Stomach (tissue), 9 donors: ENCODE measurements around the gene TLR6. TPM values are rescaled to one million over a fixed set of nuclear protein-coding genes. Genes with fewer than 3 reads are reported as not detected.

ENCODE experiments used
- DNase-seq, 2 donors: peaks; one replicate each; pipeline versions ENCODE4 v3.0.0 to v3.0.0-alpha.2; 2013 to 2019
- H3K27ac ChIP-seq, 5 donors: fragments of 200-600 bp in 4 of 5; sonication (generic) in 4 of 5; one replicate each; pipeline ENCODE4 v1.5.1; 2013 to 2019; ENCODE audit warnings: mild to moderate bottlenecking in 1 of 5, moderate library complexity in 1 of 5
- H3K27me3 ChIP-seq, 3 donors: fragments of 200-600 bp; sonication (generic); one replicate each; pipeline ENCODE4 v1.5.1; 2017 to 2019; ENCODE audit warnings: mixed run types in 1 of 3
- H3K36me3 ChIP-seq, 4 donors: fragments of 200-600 bp; sonication (generic); 1 replicate in 3 of 4; 2 replicates in 1 of 4; pipeline ENCODE4 v1.5.1; 2016 to 2019
- H3K4me1 ChIP-seq, 4 donors: fragments of 200-600 bp; sonication (generic); one replicate each; pipeline ENCODE4 v1.5.1; 2016 to 2019
- H3K4me3 ChIP-seq, 4 donors: fragments of 200-600 bp; sonication (generic) in 3 of 4; one replicate each; pipeline ENCODE4 v1.5.1; 2016 to 2019; ENCODE audit warnings: mild to moderate bottlenecking in 1 of 4
- H3K9me3 ChIP-seq, 4 donors: fragments of 200-600 bp; sonication (generic); one replicate each; pipeline ENCODE4 v1.5.1; 2016 to 2019
- EP300 ChIP-seq: sonication (generic); formaldehyde crosslinking; IDR thresholded peaks from one replicate; pipeline ENCODE4 v1.6.1; 2017; ENCODE audit warnings: antibody characterized with exemption
- POLR2A ChIP-seq, 4 donors: fragments of 450-650 bp; IDR thresholded peaks; one replicate each; pipeline ENCODE4 v1.6.1; 2016; ENCODE audit warnings: antibody characterized with exemption in 4 of 4, control low read depth in 2 of 4, mild to moderate bottlenecking in 1 of 4, moderate library complexity in 1 of 4
- POLR2AphosphoS5 ChIP-seq, 3 donors: sonication (generic); formaldehyde crosslinking; IDR thresholded peaks; one replicate each; pipeline ENCODE4 v1.6.1; 2016; ENCODE audit warnings: antibody characterized with exemption in 3 of 3
- WGBS, 5 donors: extraction: QIAGEN DNeasy Blood & Tissue Kit in 3 of 5; methylation state at CpG; one replicate each; pipeline versions ENCODE4 v1.1.5 to v1.1.7; 2013 to 2018; 5-methylcytosine and 5-hydroxymethylcytosine counted together
- intact Hi-C: fragments of 100-400 bp; cut with DNase I; formaldehyde crosslinking; loops from one replicate; pipeline ENCODE4 v1.15.1; 2023; ENCODE audit warnings: low total_unique reads
- polyA plus RNA-seq, 3 donors: library from polyadenylated mRNA; stranded (reverse); fragments of 200-250 nt; gene quantifications; one replicate each; pipeline ENCODE4 v1.2.3, GENCODE V29; 2013
- total RNA-seq, 5 donors: library from RNA; depleted of rRNA; stranded (reverse); fragments of >200 nt; gene quantifications; one replicate each; pipeline versions ENCODE4 v1.1.0 to v1.2.3, GENCODE V29; 2014 to 2016
- TF ChIP-seq, protein P1 (sequence below), 7 experiments: fragments of 450-650 bp in 4 of 7; fragments of 200-600 bp in 3 of 7; sonication (generic) in 3 of 7; IDR thresholded peaks; one replicate each; pipeline ENCODE4 v1.5.1; 2016 to 2019; ENCODE audit warnings: antibody characterized with exemption in 7 of 7, control low read depth in 2 of 7, mild to moderate bottlenecking in 1 of 7
- donor health status: healthy with polysubstance abuse.
- donor health status: Bipolar disorder and iron deficiency.
- donor health status: healthy.

TLR6 gene
- total and polyA plus RNA-seq, 8 donors, result 0.19 to 29.0 (median 1.9) TPM; not detected in 2

- peaks cover 0 to 25% (median 15%) of the 10 kb centered on the region in 4 donors for H3K4me1 ChIP-seq
- no peaks in the 10 kb centered on the region for H3K9me3 ChIP-seq
- intact Hi-C loops, result no loop called here
- TF ChIP-seq POLR2A (IDR thresholded peaks at IDR 0.05), result no peak
- no peak for TF ChIP-seq POLR2AphosphoS5 (IDR thresholded peaks at IDR 0.05)
- TF ChIP-seq, protein P1, sequence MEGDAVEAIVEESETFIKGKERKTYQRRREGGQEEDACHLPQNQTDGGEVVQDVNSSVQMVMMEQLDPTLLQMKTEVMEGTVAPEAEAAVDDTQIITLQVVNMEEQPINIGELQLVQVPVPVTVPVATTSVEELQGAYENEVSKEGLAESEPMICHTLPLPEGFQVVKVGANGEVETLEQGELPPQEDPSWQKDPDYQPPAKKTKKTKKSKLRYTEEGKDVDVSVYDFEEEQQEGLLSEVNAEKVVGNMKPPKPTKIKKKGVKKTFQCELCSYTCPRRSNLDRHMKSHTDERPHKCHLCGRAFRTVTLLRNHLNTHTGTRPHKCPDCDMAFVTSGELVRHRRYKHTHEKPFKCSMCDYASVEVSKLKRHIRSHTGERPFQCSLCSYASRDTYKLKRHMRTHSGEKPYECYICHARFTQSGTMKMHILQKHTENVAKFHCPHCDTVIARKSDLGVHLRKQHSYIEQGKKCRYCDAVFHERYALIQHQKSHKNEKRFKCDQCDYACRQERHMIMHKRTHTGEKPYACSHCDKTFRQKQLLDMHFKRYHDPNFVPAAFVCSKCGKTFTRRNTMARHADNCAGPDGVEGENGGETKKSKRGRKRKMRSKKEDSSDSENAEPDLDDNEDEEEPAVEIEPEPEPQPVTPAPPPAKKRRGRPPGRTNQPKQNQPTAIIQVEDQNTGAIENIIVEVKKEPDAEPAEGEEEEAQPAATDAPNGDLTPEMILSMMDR (IDR thresholded peaks at IDR 0.05), result no peak
- no peak for TF ChIP-seq EP300
- 37 to 52% (median 41%) methylated on average over 10 of the region's 10 CpGs for WGBS, 5 donors
- no peak overlapping the region for H3K4me3 ChIP-seq
- DNase-seq, result peak; percentile 27 to 46
- peak overlapping the region in 1 of 5 donors; percentile 25 for H3K27ac ChIP-seq
- H3K36me3 ChIP-seq, result peaks cover 25 to 62% (median 54%) of the 10 kb centered on the region in 4 donors
- H3K27me3 ChIP-seq, result no peaks in the 10 kb centered on the region
These were observed 47.6 kb upstream of the TLR6 start for GRCh38 chr4:38904090-38904666.

DNA sequence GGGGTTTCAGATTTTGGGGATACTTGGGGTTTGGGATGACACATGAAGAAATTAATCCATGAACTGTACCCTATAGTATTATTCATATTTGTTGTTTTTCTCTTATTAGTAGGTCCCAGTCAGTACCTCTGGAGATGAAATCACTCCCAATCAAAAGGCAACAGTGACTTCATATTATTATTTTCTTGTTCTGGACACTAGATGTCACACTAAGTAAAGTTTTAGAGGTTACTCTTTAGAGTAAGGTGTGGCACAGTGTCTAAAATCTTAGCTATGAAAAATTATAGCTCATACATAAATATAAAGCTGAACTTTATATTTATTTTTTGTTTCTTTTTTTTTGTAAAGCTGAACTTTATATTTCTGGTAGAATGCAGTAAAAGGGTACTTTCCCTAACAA is 46.1 kb upstream of the TLR6 start:
- H3K36me3 ChIP-seq, result peaks cover 18 to 56% (median 43%) of the 10 kb centered on the region in 4 donors
- TF ChIP-seq POLR2A (IDR thresholded peaks at IDR 0.05) (no peak), EP300 (no peak), POLR2AphosphoS5 (IDR thresholded peaks at IDR 0.05) (no peak)
- TF ChIP-seq, protein P1 (IDR thresholded peaks at IDR 0.05), result peak in 2 of 7 experiments; percentile 20 to 27
- H3K4me3 ChIP-seq, result no peak overlapping the region
- no peak overlapping the region for H3K27ac ChIP-seq
- peak in 1 of 2 donors; percentile 61 for DNase-seq
- no peaks in the 10 kb centered on the region for H3K9me3 ChIP-seq
- no peaks in the 10 kb centered on the region for H3K27me3 ChIP-seq
- intact Hi-C loops, result no loop called here
- H3K4me1 ChIP-seq, result peaks cover 0 to 25% (median 15%) of the 10 kb centered on the region in 4 donors

DNA sequence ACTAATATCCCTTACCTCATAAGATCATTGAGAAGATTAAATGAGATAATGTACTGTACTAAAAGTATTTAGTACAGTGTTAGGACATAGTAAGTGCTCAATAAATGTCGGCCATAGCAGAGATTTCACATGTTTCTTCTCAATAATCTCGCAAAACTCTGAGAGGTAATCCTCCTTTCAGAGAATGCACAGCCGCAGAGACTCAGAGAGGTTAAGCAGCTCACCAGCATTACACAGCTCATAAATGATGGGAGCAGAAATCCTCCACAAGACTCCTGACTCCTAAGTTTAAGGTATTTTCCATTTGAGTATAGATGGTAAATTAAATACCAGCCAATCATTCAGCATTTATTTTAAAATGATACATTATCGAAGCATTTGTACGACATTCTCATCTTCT is 45.6 kb upstream of the TLR6 start:
- Histone ChIP-seq H3K27ac (no peak overlapping the region), H3K27me3 (no peaks in the 10 kb centered on the region), H3K36me3 (peaks cover 17 to 52% (median 41%) of the 10 kb centered on the region in 4 donors), H3K4me1 (peaks cover 0 to 25% (median 15%) of the 10 kb centered on the region in 4 donors), H3K9me3 (no peaks in the 10 kb centered on the region), H3K4me3 (no peak overlapping the region)
- TF ChIP-seq POLR2AphosphoS5 (IDR thresholded peaks at IDR 0.05), result no peak
- TF ChIP-seq, protein P1 (IDR thresholded peaks at IDR 0.05), result no peak
- TF ChIP-seq EP300, result no peak
- no peak for TF ChIP-seq POLR2A (IDR thresholded peaks at IDR 0.05)
- intact Hi-C loops, result no loop called here
- WGBS, 5 donors, result 85 to 94% (median 93%) methylated on average over 5 of the region's 5 CpGs
- no peak for DNase-seq

DNA sequence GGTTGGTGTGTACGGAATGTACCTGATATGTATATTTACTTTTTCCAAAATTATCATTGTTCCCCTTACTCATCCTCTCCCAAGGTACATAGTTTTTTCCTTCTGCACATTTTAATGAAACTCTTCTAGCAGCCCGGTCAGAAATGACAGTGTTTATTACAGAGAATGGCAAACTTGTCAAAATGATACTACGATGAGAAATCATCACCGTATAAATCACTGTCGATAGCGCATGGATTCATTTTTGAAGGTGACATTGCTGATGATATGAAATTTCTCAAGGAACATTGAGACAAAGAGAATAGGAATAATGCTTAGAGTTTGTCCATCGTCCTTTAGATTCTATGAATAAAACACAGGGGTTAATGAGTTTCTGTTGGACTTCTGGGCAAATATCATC is 41.6 kb upstream of the TLR6 start:
- Histone ChIP-seq H3K9me3 (no peaks in the 10 kb centered on the region), H3K4me1 (peaks cover 0 to 5% (median 2%) of the 10 kb centered on the region in 4 donors), H3K27me3 (no peaks in the 10 kb centered on the region), H3K27ac (no peak overlapping the region), H3K4me3 (no peak overlapping the region), H3K36me3 (peaks cover 6 to 51% (median 45%) of the 10 kb centered on the region in 4 donors)
- DNase-seq, result no peak
- 87 to 96% (median 90%) methylated on average over 7 of the region's 7 CpGs for WGBS, 5 donors
- TF ChIP-seq, protein P1 (IDR thresholded peaks at IDR 0.05), result no peak
- TF ChIP-seq EP300 (no peak), POLR2A (IDR thresholded peaks at IDR 0.05) (no peak), POLR2AphosphoS5 (IDR thresholded peaks at IDR 0.05) (no peak)
- intact Hi-C loops, result no loop called here
